SK-N-SH treated with all-trans-retinoic acid at 6 μM for 48 hours (cell line): Measurements from ENCODE around the gene CNTFR.

Source experiments
- ATAC-seq: fragments of 200-7000 bp; cut with Tn5 transposase; 3 replicates; pipeline ENCODE4 v1.9.1; 2020; ENCODE audit warnings: mild to moderate bottlenecking, moderate library complexity
- ARNTL ChIP-seq: fragments of 450-650 bp; formaldehyde crosslinking; IDR thresholded peaks from 2 replicates; pipeline ENCODE4 v1.5.0; 2020; ENCODE audit warnings: low read depth, mild to moderate bottlenecking, moderate library complexity, borderline replicate concordance
- CREB5 ChIP-seq: fragments of 250-450 bp; sonication (Bioruptor Pico); IDR thresholded peaks from 2 replicates; pipeline ENCODE4 v1.5.1; 2020; ENCODE audit warnings: low read depth, mild to moderate bottlenecking, moderate library complexity
- GLIS3 ChIP-seq: fragments of 250-450 bp; sonication (Bioruptor Pico); IDR thresholded peaks from 2 replicates; pipeline ENCODE4 v1.5.0; 2020; ENCODE audit warnings: mild to moderate bottlenecking, moderate library complexity
- ISL1 ChIP-seq: fragments of 250-450 bp; sonication (Bioruptor Pico); IDR thresholded peaks from 2 replicates; pipeline ENCODE4 v2.1.2; 2022; ENCODE audit warnings: mild to moderate bottlenecking, moderate library complexity
- OSR1 ChIP-seq: fragments of 250-450 bp; sonication (Bioruptor Pico); IDR thresholded peaks from 2 replicates; pipeline ENCODE4 v1.8.0; 2022; ENCODE audit warnings: moderate library complexity, mild to moderate bottlenecking, inconsistent platforms
- PPARA ChIP-seq: fragments of 250-450 bp; sonication (Bioruptor Pico); IDR thresholded peaks from 2 replicates; pipeline ENCODE4 v1.5.0; 2020; ENCODE audit warnings: mild to moderate bottlenecking, borderline replicate concordance
- RARB ChIP-seq: fragments of 250-450 bp; sonication (Bioruptor Pico); IDR thresholded peaks from 2 replicates; pipeline ENCODE4 v1.8.0; 2021; ENCODE audit warnings: mild to moderate bottlenecking, moderate library complexity
- SNAI2 ChIP-seq: fragments of 250-450 bp; sonication (Bioruptor Pico); IDR thresholded peaks from 2 replicates; pipeline ENCODE4 v1.5.0; 2020; ENCODE audit warnings: mild to moderate bottlenecking, moderate library complexity
- TCF4 ChIP-seq: fragments of 250-450 bp; sonication (Bioruptor Pico); IDR thresholded peaks from 2 replicates; pipeline ENCODE4 v1.8.0; 2021; ENCODE audit warnings: mild to moderate bottlenecking, moderate library complexity, borderline replicate concordance
- TOX ChIP-seq: fragments of 250-450 bp; sonication (Bioruptor Pico); IDR thresholded peaks from 2 replicates; pipeline ENCODE4 v1.8.0; 2021; ENCODE audit warnings: mild to moderate bottlenecking, moderate library complexity, borderline replicate concordance
- TSHZ2 ChIP-seq: fragments of 250-450 bp; sonication (Bioruptor Pico); IDR thresholded peaks from 2 replicates; pipeline ENCODE4 v1.5.0; 2020; ENCODE audit warnings: mild to moderate bottlenecking, moderate library complexity
- ZC3H10 ChIP-seq: fragments of 250-450 bp; sonication (Bioruptor Pico); IDR thresholded peaks from 2 replicates; pipeline ENCODE4 v1.5.1; 2021; ENCODE audit warnings: mild to moderate bottlenecking, moderate library complexity
- ZFP30 ChIP-seq: fragments of 450-650 bp; formaldehyde crosslinking; IDR thresholded peaks from 2 replicates; pipeline ENCODE4 v1.5.0; 2022; ENCODE audit warnings: mild to moderate bottlenecking, moderate library complexity
- ZNF565 ChIP-seq: fragments of 450-650 bp; formaldehyde crosslinking; conservative IDR thresholded peaks from 2 replicates; pipeline ENCODE4 v1.5.0; 2020; ENCODE audit warnings: low read depth, mild to moderate bottlenecking, moderate library complexity
- ZNF70 ChIP-seq: fragments of 450-650 bp; formaldehyde crosslinking; IDR thresholded peaks from 2 replicates; pipeline ENCODE4 v1.5.0; 2020; ENCODE audit warnings: mild to moderate bottlenecking, moderate library complexity
- TF ChIP-seq, protein P1 (sequence below): fragments of 250-450 bp; sonication (Bioruptor Pico); IDR thresholded peaks from 2 replicates; pipeline ENCODE4 v1.8.0; 2021; ENCODE audit warnings: low read depth, mild to moderate bottlenecking, moderate library complexity, borderline replicate concordance
- TF ChIP-seq, protein P2 (sequence below): fragments of 250-450 bp; sonication (Bioruptor Pico); IDR thresholded peaks from 2 replicates; pipeline ENCODE4 v1.5.1; 2021; ENCODE audit warnings: mild to moderate bottlenecking, moderate library complexity
- TF ChIP-seq, protein P3 (sequence below): fragments of 250-450 bp; sonication (Bioruptor Pico); IDR thresholded peaks from 2 replicates; pipeline ENCODE4 v1.8.0; 2020; ENCODE audit warnings: mild to moderate bottlenecking, moderate library complexity, borderline replicate concordance

The CNTFR gene

DNA sequence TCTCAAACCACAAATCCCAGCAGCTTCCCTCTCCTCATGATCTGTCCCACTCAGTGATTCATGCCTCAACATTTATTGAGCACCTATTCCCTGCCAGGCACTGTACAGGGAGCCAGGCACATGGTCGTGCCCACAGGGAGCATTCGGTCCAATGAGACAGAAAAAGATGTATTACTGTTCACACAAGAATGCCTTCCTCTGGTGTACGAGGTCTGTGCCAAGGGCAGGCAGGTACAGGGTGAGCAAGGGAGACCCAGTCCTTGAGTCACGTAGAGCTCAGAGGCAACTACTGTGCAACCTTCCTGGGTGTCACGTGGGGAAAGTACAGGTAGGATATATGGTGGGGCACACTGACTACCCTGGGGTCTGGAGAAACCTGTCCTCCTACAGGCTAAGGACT lies 4.6 kb downstream of the CNTFR start:
- no peak for ATAC-seq
- TF ChIP-seq ISL1 (no peak), ZNF565 (CRISPR knock-in tag) (no peak), TCF4 (CRISPR knock-in tag) (no peak), RARB (CRISPR knock-in tag) (no peak)
- TF ChIP-seq, all 23 proteins: peak for 0

GRCh38 chr9:34582787-34583186 lies 6.7 kb downstream of the CNTFR start:
- ATAC-seq, result no peak
- TF ChIP-seq, protein P1, sequence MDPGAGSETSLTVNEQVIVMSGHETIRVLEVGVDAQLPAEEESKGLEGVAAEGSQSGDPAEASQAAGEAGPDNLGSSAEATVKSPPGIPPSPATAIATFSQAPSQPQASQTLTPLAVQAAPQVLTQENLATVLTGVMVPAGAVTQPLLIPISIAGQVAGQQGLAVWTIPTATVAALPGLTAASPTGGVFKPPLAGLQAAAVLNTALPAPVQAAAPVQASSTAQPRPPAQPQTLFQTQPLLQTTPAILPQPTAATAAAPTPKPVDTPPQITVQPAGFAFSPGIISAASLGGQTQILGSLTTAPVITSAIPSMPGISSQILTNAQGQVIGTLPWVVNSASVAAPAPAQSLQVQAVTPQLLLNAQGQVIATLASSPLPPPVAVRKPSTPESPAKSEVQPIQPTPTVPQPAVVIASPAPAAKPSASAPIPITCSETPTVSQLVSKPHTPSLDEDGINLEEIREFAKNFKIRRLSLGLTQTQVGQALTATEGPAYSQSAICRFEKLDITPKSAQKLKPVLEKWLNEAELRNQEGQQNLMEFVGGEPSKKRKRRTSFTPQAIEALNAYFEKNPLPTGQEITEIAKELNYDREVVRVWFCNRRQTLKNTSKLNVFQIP (CRISPR knock-in tag), result no peak
- no peak for TF ChIP-seq ZNF565 (CRISPR knock-in tag)
- TF ChIP-seq PPARA (CRISPR knock-in tag), result no peak
- TF ChIP-seq TOX (CRISPR knock-in tag), result no peak
- TF ChIP-seq ZC3H10 (CRISPR knock-in tag), result no peak
- no peak for TF ChIP-seq SNAI2
- no peak for TF ChIP-seq ZNF70
- TF ChIP-seq OSR1, result no peak
- TF ChIP-seq, protein P2, sequence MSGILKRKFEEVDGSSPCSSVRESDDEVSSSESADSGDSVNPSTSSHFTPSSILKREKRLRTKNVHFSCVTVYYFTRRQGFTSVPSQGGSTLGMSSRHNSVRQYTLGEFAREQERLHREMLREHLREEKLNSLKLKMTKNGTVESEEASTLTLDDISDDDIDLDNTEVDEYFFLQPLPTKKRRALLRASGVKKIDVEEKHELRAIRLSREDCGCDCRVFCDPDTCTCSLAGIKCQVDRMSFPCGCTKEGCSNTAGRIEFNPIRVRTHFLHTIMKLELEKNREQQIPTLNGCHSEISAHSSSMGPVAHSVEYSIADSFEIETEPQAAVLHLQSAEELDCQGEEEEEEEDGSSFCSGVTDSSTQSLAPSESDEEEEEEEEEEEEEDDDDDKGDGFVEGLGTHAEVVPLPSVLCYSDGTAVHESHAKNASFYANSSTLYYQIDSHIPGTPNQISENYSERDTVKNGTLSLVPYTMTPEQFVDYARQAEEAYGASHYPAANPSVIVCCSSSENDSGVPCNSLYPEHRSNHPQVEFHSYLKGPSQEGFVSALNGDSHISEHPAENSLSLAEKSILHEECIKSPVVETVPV, result no peak
- TF ChIP-seq CREB5, result no peak
- TF ChIP-seq, protein P3, sequence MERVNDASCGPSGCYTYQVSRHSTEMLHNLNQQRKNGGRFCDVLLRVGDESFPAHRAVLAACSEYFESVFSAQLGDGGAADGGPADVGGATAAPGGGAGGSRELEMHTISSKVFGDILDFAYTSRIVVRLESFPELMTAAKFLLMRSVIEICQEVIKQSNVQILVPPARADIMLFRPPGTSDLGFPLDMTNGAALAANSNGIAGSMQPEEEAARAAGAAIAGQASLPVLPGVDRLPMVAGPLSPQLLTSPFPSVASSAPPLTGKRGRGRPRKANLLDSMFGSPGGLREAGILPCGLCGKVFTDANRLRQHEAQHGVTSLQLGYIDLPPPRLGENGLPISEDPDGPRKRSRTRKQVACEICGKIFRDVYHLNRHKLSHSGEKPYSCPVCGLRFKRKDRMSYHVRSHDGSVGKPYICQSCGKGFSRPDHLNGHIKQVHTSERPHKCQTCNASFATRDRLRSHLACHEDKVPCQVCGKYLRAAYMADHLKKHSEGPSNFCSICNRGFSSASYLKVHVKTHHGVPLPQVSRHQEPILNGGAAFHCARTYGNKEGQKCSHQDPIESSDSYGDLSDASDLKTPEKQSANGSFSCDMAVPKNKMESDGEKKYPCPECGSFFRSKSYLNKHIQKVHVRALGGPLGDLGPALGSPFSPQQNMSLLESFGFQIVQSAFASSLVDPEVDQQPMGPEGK (CRISPR knock-in tag), result no peak
- no peak for TF ChIP-seq ISL1
- no peak for TF ChIP-seq TSHZ2 (CRISPR knock-in tag)
- TF ChIP-seq ARNTL (CRISPR knock-in tag), result no peak
- TF ChIP-seq ZFP30 (CRISPR knock-in tag), result no peak
- no peak for TF ChIP-seq RARB (CRISPR knock-in tag)
- no peak for TF ChIP-seq GLIS3 (CRISPR knock-in tag)
- no peak for TF ChIP-seq TCF4 (CRISPR knock-in tag)

GRCh38 chr9:34581318-34581717 lies 8.2 kb downstream of the CNTFR start:
- TF ChIP-seq PPARA (CRISPR knock-in tag), result no peak
- no peak for ATAC-seq

GRCh38 chr9:34580358-34580757 lies 9.2 kb downstream of the CNTFR start:
- TF ChIP-seq, protein P3 (CRISPR knock-in tag), result no peak
- TF ChIP-seq PPARA (CRISPR knock-in tag) (no peak), TSHZ2 (CRISPR knock-in tag) (no peak), RARB (CRISPR knock-in tag) (no peak), SNAI2 (no peak), ZFP30 (CRISPR knock-in tag) (no peak), ZNF565 (CRISPR knock-in tag) (no peak)
- TF ChIP-seq, protein P2, result no peak
- ATAC-seq, result no peak
